ENCODE measurements around the gene SARM1.

SARM1 gene

GRCh38 chr17:28342313-28342712 lies 29.2 kb upstream of the SARM1 start:
- no peak for DNase-seq

- no peak for DNase-seq
Observed at GRCh38 chr17:28343491-28343932, 28.0 kb upstream of the SARM1 start.

DNA sequence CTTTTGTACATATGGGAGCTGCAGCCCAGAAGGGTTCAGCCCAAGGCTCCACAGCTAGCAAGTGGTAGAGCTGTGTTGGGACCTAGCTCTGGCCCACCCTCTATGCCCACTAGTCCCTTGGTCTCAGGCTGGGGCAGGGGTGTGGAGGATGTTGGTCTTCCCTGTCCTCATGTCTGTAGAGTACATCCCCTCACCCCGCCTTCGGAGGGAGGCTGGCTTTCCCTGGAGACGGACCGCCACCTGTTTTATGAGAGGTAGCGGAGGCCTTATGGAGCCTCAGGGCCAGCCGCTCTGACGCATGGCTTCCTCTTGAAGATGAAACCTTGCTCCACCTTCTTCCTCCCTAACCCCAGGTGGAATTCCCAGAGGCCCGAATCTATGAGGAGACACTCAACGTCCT lies 27.5 kb upstream of the SARM1 start:
- DNase-seq = no peak

GRCh38 chr17:28344435-28344901 lies 27.0 kb upstream of the SARM1 start:
- no peak for DNase-seq

GRCh38 chr17:28345419-28346198 lies 25.9 kb upstream of the SARM1 start:
- DNase-seq = no peak

DNA sequence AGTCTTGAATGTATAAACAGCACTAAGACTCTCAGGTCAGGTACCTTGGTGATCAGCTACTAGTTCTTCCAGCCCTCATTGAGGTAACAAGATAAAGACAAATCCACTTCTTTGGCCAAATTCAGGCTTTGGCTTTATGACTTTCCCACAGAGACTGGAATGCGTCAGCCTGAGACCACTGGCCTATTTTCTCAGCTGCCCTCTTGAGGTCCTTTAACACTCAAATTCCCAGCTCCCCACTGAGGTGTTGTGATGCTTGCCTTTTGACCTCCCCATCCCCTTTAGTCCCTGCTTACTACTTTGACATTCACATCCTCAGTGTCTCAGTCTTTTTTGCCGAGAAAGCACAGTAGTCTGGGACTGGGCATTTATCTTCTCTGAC lies 25.3 kb upstream of the SARM1 start:
- DNase-seq = no peak

DNA sequence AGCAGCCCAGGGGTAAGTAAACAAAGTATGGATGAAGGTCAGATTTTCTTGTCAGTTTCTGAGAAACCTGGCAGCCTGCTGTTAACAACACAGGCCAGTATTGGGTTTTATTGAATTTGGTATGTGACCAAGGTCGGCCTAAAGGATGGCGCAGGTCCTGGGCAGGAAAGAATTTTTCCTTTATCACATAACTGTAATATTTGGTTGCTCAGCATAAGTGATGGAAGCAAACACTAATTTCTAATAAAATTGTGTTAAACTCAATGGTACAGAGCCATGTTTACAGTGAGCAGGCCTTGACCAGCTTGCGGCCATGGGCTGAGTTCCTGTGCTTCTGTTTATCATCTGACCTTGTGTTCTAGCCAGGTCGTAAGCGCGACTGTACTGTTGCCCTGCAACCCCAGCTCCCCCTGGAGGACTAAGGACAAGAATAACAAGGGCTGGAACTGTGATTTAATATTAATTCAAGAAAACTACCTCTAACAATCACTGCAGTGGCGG lies 24.7 kb upstream of the SARM1 start:
- no peak for DNase-seq

DNA sequence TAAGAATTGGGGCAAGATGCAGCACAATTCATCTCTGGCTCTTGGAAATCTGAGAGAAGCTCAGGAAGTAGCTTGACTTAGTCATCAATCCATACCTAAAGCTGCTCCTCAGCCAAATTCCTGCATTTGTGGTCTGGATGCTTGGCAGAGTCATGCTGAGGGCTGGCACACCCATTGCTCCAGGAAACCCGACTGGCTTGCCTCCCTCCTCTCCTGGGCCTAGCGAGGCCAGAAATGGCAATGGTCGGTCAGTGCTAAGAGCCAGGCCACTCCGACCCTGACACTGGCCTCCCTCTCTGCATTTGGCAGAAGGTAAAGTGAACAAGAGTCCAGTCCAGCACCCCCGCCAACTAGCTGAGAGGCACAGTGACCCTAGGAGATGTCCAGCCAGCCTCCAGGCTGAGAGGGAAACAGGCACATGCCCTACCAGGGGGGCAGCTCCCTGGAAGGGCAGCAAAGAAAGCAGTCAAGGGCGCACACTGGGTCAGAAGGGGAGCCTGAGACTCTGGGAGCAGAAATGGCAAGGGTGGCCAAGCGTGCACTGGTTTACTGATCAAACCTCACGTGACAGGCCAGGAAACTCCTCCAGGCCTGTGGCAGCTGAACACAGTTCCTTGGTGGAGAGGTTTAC lies 24.1 kb upstream of the SARM1 start:
- DNase-seq = no peak

DNA sequence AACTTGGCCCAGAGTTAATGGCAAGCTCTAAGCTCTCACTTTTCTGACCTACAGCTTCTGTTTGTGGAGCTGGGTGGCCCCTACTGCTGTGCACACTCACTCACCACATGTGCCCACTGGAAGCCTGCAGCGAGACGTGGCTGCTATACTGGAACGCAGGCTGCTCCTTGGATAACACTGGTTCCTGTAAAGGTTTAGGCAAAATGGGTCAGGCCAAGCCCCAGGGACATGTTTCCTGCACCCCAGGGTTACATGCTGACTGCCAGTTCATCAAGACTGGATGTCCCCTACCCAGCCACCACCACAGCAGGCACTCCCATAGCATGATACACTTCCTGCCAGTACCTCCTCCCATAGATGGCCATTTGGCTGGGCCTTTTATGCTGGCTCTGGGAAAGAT lies 22.5 kb upstream of the SARM1 start:
- DNase-seq = no peak

GRCh38 chr17:28350271-28350670 lies 21.2 kb upstream of the SARM1 start:
- DNase-seq = no peak

DNA sequence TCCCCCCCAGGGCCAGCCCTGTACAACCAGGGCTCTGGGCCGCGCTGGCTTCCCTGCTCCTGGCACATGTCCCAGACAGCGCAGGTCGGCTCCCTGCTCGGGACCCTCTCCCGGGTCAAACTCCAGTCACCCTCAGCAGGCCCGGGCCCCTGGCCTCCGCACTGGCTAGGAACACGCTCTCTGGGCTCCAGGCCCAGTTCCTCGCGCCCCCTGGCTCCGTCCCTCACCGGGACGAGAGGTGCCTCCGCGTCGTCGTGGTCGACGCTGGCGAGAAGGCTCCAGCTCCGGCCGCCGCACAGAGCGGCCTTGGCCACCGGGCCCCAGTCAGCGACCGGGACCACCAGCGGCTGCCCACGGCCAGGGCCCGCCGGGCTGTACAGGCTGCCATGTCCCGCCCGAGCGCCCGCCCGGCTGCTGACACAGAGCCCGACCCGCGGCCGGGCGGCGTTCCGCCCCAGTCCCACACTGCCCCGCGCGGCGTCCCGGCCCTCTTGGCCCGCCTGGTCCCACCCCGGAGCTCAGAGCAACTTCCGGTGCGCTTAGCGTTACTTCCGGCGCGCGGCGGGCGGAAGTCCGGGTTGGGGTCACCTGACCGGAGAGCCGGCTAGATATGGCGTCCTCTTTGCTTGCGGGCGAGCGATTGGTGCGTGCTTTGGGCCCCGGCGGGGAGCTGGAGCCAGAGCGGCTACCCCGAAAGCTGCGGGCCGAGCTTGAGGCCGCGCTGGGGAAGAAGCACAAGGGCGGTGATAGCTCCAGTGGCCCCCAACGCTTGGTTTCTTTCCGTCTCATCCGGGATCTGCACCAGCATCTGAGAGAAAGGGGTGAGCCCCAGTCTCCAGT lies 14.2 kb upstream of the SARM1 start, which contains the start of gene POLDIP2:
TSS of gene POLDIP2 (minus strand) at position 467 of the 840 bp plus-strand sequence. CDS start at position 388, 79 bp downstream.
- DNase-seq = peak; percentile 96

DNA sequence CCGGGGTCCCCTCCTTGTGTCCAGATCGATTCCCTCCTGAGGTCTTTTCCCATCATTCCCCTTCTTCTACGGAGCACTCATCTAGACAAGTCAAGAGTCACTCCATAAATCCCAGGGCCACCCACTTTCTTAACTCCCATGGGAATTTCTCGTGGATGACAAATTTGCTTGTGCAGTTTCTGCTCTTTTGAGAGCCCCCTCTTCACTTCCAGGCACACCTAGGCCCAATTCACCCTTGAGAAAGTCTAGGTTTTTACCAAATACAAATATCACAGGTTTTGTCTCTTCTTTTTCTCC lies 13.6 kb upstream of the SARM1 start:
- DNase-seq = no peak

- no peak for DNase-seq
Observed at GRCh38 chr17:28363186-28363585, 8.3 kb upstream of the SARM1 start.

DNA sequence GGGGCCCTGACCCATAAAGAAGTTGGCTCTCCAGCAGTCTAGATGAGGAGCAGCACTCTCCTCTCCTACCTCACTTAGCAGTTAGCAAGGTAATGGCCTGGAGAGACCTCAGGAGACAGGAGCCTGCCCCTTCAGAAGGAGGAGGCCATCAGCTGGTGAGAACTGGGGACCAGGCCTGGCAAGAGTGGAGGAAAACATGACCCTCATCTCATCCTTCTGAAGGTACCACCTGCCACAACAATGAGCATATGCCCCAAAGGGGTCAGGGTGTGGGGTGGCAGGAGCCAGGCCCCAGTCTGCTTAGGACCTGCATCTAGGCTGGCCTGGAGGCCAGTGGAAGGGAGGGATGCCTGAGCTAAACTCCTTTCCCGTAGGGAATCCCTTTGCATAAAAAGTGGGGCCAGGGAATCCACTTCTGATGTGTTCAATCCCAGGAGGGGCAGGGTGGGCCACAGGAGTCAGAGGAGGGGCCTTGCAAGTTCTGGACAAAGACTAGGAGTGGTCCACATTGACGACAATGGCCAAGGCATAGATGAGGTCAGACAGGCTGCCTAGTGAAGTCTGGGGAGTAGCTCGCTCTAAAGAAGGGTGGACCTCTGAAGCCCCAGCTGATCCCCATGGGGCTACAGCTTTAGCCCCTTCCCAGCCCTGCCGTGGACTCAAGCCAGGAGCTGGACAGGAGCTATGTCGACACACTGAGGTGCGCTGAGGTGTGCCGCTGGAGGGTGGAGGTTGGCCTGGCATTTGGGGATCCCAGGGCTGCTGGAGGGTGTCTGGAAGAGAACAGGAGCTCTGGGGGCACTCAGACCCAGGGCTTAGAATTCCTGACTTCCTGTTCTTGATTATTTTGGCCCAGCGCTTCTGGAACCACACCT lies 7.5 kb upstream of the SARM1 start:
- no peak for DNase-seq

GRCh38 chr17:28364665-28365363 lies 6.7 kb upstream of the SARM1 start, which contains the start of gene SEBOX:
Gene SEBOX, minus strand, starts transcription at chr17:28365199. Its CDS starts 48 bp downstream, at chr17:28365151.
- DNase-seq = no peak

DNA sequence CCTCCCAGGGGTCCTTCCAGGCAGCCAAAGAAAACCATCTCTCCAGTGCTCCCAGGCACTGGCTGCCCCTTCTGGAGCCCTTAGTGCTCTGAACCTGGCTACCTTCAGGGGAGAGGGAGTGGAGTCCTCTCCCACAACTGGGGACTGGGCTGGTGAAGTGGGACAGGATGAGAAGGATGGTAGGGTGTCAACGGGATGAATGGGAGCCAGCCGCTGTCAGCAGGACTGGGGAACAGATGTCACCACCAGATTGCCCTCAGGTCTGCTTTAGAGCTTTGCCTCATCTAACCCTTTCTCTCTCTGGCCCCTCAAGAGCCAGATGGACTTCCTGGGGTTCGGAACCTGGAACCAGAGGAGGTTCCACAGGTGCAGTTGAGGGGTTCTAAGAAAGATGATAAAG lies 6.0 kb upstream of the SARM1 start:
- DNase-seq = no peak

DNA sequence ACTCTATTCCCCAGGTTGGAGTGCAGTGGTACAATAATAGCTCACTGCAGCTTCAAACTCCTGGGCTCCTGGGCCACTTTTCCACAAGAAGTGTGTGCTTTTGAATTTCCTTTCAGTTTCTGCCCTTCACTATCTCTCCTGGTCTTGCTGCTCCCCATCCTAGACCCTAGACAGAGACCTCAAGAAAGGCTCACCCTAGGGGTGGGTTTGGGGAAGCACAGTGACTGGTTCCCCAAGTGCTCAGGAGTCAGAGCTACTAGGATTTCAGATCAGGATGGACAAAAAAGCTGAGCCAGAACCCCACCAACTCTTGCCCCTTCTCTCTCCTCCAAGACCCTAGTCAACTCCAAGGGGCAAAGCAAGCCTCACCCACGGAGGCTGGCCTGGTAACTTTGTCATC lies 4.9 kb upstream of the SARM1 start:
- no peak for DNase-seq

- DNase-seq = no peak
Observed at GRCh38 chr17:28367641-28368305, 3.7 kb upstream of the SARM1 start.

DNA sequence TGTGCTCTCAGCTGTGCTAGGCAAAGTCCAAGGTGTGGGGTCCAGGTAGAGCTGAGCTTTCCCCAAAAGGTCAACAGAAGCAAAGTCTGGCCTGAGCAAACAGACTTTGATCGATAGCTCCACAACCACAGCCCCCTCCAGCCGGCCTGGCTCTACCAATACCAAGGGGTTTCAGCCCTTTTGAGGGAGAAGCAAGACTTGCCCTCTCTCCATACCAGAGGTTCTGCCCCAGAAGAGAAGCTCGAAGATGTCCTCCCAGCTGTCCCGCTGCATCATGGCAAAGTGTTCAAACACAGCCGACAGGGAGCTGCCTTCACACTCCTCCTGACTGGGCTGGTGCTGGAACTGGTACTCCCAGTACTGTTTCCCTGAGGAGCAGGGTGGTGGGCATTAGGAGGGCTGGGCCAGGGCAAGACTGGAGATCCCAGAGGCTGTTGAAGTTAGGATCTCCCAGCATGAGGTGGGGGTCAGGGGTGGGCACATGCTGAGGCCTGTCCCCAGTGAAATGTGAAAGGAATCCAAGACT lies 3.1 kb upstream of the SARM1 start:
- DNase-seq = no peak

GRCh38 chr17:28368915-28369683 lies 2.4 kb upstream of the SARM1 start:
- no peak for DNase-seq
